Mesodermal cell (in vitro differentiated cells): ENCODE measurements around the gene CES2. TPM values are rescaled to one million over a fixed set of nuclear protein-coding genes. Genes with fewer than 3 reads are reported as not detected.

Experiments
- H3K27ac ChIP-seq: 2 replicates; pipeline ENCODE4 v1.7.0; 2013; ENCODE audit warnings: mild to moderate bottlenecking, low read depth, low read length, moderate library complexity; ENCODE audit not compliant: severe bottlenecking
- H3K36me3 ChIP-seq: 2 replicates; pipeline ENCODE4 v1.7.1; 2013; ENCODE audit warnings: mild to moderate bottlenecking, low read length, moderate library complexity; ENCODE audit not compliant: control insufficient read depth, insufficient read depth
- H3K4me1 ChIP-seq: one replicate; pipeline ENCODE4 v1.7.1; 2013; ENCODE audit warnings: mild to moderate bottlenecking, low read length; ENCODE audit not compliant: insufficient read depth, control insufficient read depth, poor library complexity, severe bottlenecking
- H3K4me3 ChIP-seq: 2 replicates; pipeline ENCODE4 v1.7.0; 2013; ENCODE audit warnings: low read length, control low read depth, mild to moderate bottlenecking; ENCODE audit not compliant: insufficient read depth, poor library complexity, severe bottlenecking; ENCODE audit errors: extremely low read depth
- H3K9me3 ChIP-seq: 2 replicates; pipeline ENCODE4 v1.7.1; 2013; ENCODE audit warnings: mild to moderate bottlenecking, low read length, moderate library complexity; ENCODE audit not compliant: control insufficient read depth
- WGBS, 2 experiments: methylation state at CpG; one replicate each; pipeline ENCODE4 v1.1.5; 2013; ENCODE audit warnings: missing lambda C conversion rate in 2 of 2; ENCODE audit not compliant: insufficient coverage in 2 of 2; 5-methylcytosine and 5-hydroxymethylcytosine counted together
- polyA plus RNA-seq, 2 experiments: library from polyadenylated mRNA; stranded (reverse); fragments of 50-300 nt; gene quantifications; one replicate each; pipeline ENCODE4 v1.2.3, GENCODE V29; 2013

Gene CES2, protein sequence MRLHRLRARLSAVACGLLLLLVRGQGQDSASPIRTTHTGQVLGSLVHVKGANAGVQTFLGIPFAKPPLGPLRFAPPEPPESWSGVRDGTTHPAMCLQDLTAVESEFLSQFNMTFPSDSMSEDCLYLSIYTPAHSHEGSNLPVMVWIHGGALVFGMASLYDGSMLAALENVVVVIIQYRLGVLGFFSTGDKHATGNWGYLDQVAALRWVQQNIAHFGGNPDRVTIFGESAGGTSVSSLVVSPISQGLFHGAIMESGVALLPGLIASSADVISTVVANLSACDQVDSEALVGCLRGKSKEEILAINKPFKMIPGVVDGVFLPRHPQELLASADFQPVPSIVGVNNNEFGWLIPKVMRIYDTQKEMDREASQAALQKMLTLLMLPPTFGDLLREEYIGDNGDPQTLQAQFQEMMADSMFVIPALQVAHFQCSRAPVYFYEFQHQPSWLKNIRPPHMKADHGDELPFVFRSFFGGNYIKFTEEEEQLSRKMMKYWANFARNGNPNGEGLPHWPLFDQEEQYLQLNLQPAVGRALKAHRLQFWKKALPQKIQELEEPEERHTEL
- 16.8 TPM for polyA plus RNA-seq (2013, experiment 1 of 2)
- polyA plus RNA-seq (2013, experiment 2 of 2) = 17.1 TPM

DNA sequence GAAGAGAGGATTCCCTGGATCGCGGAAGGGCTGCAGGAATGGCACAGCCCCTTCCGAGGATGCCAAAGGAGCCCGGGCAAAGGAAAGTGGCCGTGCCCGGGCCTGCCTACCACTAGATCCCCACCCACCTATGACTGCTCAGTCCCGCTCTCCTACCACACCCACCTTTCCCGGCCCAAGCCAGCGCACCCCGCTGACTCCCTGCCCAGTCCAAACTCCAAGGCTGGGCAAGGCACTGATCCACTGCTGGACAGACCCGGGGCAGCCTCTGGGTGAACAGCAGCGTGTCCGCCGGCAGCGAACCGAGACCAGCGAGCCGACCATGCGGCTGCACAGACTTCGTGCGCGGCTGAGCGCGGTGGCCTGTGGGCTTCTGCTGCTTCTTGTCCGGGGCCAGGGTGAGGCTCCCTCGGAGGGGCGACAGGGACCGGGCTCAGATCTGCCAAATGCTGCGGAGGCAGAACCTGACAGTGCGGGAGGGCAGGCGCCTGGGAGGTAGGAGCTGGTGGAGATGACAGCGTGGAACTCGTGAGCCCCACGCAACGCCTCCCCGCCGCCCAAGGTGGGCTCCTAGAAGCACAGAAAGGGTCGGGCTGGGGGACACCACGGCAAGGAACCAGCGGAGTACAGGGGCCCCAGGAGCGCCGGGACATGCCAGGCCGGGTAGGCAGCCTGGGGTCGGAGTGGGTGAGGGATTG, at the start of gene CES2:
CES2 (plus strand) TSS at position 203 of the 698 bp plus-strand sequence; CDS start at position 323, 120 bp downstream.
- Histone ChIP-seq H3K9me3 (no peaks in the 10 kb centered on the region), H3K4me3 (peak within 1 kb of the TSS; percentile 93), H3K4me1 (peaks cover 13% of the 10 kb centered on the region), H3K27ac (peak within 1 kb of the TSS; percentile 53), H3K36me3 (peaks cover 40% of the 10 kb centered on the region)
- 75 to 77% methylated on average over 34 to 38 of the region's 44 CpGs for WGBS, 2 experiments

DNA sequence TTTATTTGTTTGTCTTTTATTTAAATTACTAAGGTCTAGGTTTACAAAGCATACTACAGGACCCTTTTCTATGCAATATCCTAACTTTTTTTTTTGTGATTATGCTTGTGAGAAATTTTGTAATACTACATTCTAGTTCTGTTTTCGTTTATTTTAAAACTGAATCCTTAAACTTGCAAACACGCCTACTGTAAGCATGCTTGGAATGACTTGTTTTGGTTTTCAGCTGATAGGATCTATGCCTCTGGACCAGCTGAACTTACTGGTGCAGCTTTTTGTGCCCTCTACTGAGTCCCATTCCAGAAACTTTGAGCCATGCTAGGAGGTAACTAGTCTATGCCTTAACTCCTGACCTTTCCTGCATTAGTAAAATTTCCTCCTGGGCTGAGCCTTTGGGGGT, 49.0 kb upstream of the CES2 start:
- peaks cover 43% of the 10 kb centered on the region for H3K36me3 ChIP-seq
- 100% methylated on average over 1 of the region's 2 CpGs; no CpG with 5 or more reads in 1 of the 2 experiments for WGBS, 2 experiments
- no peaks in the 10 kb centered on the region for H3K9me3 ChIP-seq
- peaks cover 26% of the 10 kb centered on the region for H3K4me1 ChIP-seq
- H3K27ac ChIP-seq = peak overlapping the region; percentile 63
- H3K4me3 ChIP-seq = no peak overlapping the region

DNA sequence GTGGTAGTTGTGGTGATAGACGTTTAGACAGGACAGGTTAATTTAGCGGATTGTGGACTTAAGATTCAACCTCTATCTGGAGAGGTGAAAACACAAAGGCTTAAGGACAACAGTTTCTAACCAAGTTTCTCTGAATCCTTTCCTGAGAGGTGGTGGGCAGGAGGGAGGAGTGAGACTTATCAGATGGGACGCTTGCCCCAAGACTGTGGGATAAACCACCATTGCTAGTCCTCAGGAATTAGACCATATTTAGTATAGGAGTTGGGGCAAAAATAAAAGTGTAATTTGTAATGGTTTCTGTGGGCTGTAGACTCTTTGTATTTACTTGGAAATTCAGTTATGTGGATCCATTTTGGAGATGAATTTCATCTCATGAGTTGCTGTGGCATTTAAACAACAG, 48.4 kb upstream of the CES2 start:
- Histone ChIP-seq H3K9me3 (no peaks in the 10 kb centered on the region), H3K27ac (no peak overlapping the region), H3K4me1 (peaks cover 21% of the 10 kb centered on the region), H3K36me3 (peaks cover 44% of the 10 kb centered on the region), H3K4me3 (no peak overlapping the region)
- 100% methylated on average over 1 to 3 of the region's 3 CpGs for WGBS, 2 experiments

DNA sequence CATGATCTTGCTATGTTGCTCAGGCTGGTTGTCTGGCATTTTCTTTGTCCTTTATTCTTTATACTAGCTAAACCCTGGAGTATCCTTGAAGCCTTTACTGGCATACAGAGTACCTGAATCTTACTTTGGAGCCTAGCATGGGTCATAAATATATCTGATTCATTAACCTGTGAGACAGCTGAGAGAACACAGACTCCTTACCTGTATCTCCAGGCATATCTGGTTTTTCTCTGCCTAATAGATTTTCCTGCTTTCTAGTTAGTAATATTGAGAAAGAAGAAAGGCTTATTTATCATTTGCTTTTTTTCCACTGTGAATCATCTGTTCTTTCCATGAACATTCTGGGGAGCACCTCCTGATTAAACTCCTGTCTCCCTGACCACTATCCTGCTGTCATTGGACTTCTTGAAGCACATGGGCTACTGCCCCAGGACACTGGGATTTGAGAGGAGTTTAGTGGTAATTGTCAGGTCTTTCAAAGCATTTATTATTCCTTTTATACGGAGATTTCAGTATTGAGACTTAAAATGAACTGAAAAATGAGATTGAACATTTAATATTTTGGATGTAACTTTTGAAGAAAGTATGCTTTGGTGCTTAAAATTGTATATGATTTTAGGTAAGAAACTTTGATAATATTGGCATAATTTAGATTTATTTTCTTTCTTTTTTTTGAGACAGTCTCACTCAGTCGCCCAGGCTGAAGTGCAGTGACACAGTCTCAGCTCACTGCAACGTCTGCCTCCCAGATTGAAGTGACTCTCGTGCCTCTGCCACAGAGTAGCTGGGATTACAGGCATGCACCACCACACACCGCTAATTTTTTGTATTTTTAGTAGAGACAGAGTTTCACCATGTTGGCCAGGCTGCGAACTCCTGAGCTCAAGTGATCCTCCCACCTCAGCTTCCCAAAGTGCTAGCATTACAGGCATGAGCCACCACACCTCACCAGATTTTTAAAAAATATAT, 46.4 kb upstream of the CES2 start:
- Histone ChIP-seq H3K27ac (no peak overlapping the region), H3K4me3 (no peak overlapping the region), H3K4me1 (peaks cover 24% of the 10 kb centered on the region), H3K36me3 (peaks cover 39% of the 10 kb centered on the region), H3K9me3 (no peaks in the 10 kb centered on the region)
- 95 to 96% methylated on average over 6 of the region's 6 CpGs for WGBS, 2 experiments

DNA sequence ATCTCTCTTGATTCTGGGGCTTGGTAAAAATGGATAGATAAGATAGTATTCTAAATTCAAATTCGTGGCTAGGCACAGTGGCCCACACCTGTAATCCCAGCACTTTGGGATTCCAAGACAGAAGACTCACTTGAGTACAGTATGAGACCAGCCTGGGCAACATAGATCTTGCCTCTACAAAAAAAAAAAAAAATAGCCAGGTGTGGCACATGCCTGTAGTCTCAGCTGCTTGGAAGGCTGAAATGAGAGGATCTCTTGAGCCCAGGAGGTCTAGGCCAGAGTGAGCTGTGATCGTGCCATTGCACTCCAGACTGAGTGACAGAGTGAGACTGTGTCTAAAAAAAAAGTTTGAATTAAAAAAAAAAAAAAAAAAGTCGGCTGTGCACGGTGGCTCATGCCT, 45.7 kb upstream of the CES2 start:
- Histone ChIP-seq H3K9me3 (no peaks in the 10 kb centered on the region), H3K4me1 (peaks cover 24% of the 10 kb centered on the region), H3K27ac (no peak overlapping the region), H3K4me3 (no peak overlapping the region), H3K36me3 (peaks cover 32% of the 10 kb centered on the region)
- WGBS, 2 experiments = 93 to 100% methylated on average over 1 to 2 of the region's 4 CpGs

DNA sequence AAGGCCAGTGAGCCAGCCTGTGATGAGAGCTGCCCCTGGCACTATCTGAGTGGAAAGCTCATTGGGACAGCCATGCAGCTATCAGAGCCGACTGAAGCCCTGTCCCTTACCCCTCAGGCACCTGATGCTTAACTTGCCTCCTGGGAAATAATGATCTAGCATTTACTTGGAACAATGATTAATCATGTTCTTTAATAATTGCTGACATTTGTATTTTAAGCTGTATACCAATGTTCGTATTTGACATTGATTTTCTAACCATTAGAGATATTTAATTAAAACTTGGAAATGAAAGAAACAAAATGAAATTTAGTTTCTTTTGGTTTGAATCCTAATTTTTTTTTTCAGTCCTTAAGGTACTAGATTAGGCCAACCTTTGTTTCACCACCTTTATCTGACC, 44.5 kb upstream of the CES2 start:
- Histone ChIP-seq H3K4me1 (peaks cover 19% of the 10 kb centered on the region), H3K27ac (no peak overlapping the region), H3K9me3 (no peaks in the 10 kb centered on the region), H3K36me3 (peaks cover 20% of the 10 kb centered on the region), H3K4me3 (no peak overlapping the region)
- WGBS, 2 experiments = 100% methylated on average over 1 of the region's 2 CpGs; no CpG with 5 or more reads in 1 of the 2 experiments

DNA sequence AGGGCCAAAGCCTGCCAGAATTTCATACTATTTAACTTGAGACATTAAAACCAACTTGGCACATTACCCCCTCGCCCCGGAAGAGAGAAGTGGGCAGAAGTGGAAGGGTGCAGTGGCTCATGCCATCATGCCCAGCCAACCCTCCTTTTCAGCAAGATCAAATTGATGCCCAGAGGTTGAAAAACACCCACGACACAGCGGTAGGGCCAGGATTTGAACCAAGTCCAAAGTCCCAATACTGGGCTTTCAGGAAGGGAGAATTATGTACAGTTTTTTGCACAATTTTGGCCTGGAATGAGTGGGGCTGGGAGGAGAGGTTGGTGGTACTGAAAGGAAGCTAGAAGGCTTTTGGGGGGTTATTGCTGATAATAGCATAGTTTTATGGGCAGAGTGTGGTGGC, 44.0 kb upstream of the CES2 start:
- peaks cover 15% of the 10 kb centered on the region for H3K4me1 ChIP-seq
- H3K9me3 ChIP-seq = no peaks in the 10 kb centered on the region
- 86 to 100% methylated on average over 2 of the region's 4 CpGs for WGBS, 2 experiments

DNA sequence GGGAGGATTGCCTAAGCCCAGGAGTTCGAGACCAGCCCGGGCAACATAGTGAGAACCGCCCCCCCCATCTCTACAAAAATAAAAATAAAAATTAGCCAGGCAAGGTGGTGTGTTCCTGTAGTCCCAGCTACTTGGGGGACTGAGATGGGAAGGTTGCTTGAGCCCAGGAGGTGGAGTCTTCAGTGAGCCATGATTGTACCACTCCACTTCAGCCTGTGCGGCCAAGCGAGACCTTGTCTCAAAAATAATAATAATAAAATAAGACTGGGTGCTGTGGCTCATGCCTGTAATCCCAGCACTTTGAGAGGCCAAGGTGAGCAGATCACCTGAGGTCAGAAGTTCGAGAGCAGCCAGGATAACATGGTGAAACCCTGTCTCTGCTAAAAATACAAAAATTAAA, 43.5 kb upstream of the CES2 start:
- H3K4me1 ChIP-seq = peaks cover 11% of the 10 kb centered on the region
- no peak overlapping the region for H3K4me3 ChIP-seq
- H3K27ac ChIP-seq = no peak overlapping the region
- 78 to 89% methylated on average over 1 of the region's 6 CpGs for WGBS, 2 experiments
- H3K9me3 ChIP-seq = no peaks in the 10 kb centered on the region
- H3K36me3 ChIP-seq = peaks cover 14% of the 10 kb centered on the region

More for the DNA sequence above, 44.0 kb upstream of the CES2 start:
- Histone ChIP-seq H3K27ac (no peak overlapping the region), H3K36me3 (peaks cover 17% of the 10 kb centered on the region), H3K4me3 (no peak overlapping the region)

DNA sequence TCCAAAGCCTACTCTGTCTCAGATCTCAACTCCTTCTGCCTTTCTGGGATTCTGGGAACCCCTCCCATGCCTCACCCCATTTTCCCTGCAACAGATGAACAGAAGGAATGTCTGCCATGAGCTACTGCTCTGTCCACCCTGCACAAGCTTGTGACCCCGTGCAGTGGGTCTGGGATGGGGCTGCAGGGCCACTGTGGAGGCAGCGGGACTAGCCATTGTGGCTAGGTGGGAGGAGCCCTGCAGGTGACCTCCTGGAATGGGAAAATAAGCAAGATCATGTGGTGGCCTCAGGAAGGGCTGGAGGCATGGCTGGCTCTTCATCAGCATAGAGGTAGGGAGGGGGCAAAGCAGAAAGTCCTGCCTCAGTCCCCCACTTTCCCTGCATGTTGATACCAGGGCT, 41.3 kb upstream of the CES2 start:
- H3K4me3 ChIP-seq = no peak overlapping the region
- 94 to 100% methylated on average over 1 to 2 of the region's 2 CpGs for WGBS, 2 experiments
- peaks cover 2% of the 10 kb centered on the region for H3K36me3 ChIP-seq
- no peak overlapping the region for H3K27ac ChIP-seq
- peaks cover 3% of the 10 kb centered on the region for H3K4me1 ChIP-seq
- H3K9me3 ChIP-seq = no peaks in the 10 kb centered on the region
